IPS-18c (cell line): ENCODE results near the gene PCDHGB3.
"Not testable (repeated sequence)": the region's sequence is repeated elsewhere in the genome, so short reads cannot be mapped to it uniquely, and the experiment has no call there.

ENCODE experiments used
- H3K4me3 ChIP-seq: 2 replicates; pipeline ENCODE4 v1.7.0; 2013; ENCODE audit warnings: low read depth, mild to moderate bottlenecking, low read length, moderate library complexity; ENCODE audit not compliant: insufficient read depth
- H3K9me3 ChIP-seq: one replicate; pipeline ENCODE4 v1.6.1; 2013; ENCODE audit warnings: mild to moderate bottlenecking, low read length, moderate library complexity; ENCODE audit not compliant: control insufficient read depth, insufficient read depth

PCDHGB3 gene

DNA sequence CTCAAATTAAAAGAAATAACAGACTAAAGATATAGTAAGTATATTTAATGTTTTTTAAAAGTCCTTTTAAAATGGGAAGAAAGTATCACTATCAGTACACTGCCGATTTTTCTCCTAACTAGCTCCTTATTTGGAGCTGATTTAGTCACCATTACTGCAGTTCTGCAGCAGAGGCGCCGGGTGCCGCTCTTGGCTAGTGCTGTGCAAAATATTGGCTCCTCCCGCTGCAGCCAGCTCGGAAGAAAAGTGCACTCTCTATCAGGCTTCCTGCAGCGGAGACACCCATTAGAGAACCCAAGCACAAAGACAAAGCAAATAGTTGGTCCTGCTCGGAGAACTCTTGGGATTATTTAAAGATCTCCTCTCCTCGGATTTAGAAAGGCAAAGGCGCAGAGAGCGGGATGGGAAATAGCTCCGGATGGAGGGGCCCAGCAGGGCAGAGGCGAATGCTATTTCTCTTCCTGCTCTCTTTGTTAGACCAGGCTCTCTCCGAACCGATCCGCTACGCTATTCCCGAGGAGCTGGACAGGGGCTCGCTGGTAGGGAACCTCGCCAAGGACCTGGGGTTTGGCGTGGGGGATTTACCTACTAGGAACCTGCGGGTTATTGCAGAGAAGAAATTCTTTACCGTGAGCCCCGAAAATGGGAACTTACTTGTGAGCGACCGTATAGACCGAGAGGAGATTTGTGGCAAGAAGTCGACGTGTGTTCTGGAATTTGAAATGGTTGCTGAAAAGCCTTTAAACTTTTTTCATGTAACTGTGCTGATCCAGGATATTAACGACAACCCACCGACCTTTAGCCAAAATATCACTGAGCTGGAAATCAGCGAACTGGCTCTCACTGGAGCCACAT is at the start of gene PCDHGB3:
Gene PCDHGB3, plus strand, starts transcription at position 249 of the 855 bp plus-strand sequence. Its CDS starts 153 bp downstream, at position 402.
- no peak within 1 kb of the TSS for H3K4me3 ChIP-seq

DNA sequence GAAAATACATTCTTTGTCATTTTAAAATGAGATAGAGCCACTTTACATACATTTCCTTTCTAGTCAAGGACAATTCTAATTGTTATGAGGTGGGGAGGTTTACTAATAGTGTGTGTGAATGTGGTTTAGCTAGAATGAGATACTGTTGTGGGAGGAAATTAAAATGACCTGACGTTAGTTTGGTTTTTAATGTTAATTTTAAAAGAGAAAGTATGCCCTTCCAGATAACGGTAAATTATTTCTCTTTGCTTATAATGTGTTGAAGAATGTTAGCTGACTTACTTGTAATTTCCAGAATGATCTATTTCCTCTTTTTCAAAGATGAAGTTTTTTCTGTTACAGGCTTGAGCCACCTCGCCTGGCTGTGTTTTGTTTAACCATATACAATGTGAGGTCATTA is 47.8 kb upstream of the PCDHGB3 start:
- H3K4me3 ChIP-seq: no peak overlapping the region
- peaks cover 19% of the 10 kb centered on the region for H3K9me3 ChIP-seq

More for the DNA sequence above, at the start of gene PCDHGB3:
- H3K9me3 ChIP-seq: peaks cover 16% of the 10 kb centered on the region

DNA sequence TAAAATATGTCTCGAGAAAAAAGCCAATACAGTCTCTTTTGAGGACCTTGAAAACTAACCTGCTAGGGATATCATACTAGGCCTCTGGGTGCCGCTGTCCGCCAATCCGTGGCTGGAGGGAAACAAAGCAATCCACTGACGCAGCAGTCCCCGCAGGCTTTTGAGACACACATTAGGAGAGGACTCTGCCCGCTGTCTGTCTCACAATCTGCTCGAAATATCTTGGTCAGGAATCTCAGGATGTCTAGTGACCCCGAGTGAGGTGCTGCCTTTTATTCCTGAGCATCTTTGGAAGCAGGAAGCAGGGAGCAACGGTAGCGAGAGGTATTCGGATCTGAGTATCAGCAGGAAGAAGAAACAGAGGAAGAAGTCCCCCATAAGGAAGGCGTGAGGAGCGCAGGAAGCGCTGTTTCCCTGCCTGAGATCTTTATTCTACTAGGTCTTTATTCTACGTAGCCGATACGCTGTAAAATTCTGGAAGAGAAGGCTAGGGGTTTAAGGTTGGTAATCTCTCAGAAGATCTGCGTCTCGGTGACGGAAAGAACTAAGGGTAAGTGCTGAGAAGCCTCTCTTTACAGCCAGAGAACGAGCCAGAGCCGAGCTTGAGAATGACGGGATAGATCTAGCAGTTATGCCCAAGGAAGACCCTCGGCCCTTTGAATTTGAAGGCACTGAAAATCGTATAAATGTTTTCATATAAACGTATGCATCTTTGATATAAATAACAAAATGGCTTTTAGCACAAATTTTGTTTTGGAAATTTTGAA is 43.8 kb upstream of the PCDHGB3 start:
- Histone ChIP-seq H3K4me3 (peak overlapping the region; percentile 26; the same call in 1 of the 2 replicates), H3K9me3 (peaks cover 3% of the 10 kb centered on the region)

- Histone ChIP-seq H3K9me3 (peaks cover 6% of the 10 kb centered on the region), H3K4me3 (no peak overlapping the region)
These were observed 41.8 kb upstream of the PCDHGB3 start for GRCh38 chr5:141328231-141328630.

DNA sequence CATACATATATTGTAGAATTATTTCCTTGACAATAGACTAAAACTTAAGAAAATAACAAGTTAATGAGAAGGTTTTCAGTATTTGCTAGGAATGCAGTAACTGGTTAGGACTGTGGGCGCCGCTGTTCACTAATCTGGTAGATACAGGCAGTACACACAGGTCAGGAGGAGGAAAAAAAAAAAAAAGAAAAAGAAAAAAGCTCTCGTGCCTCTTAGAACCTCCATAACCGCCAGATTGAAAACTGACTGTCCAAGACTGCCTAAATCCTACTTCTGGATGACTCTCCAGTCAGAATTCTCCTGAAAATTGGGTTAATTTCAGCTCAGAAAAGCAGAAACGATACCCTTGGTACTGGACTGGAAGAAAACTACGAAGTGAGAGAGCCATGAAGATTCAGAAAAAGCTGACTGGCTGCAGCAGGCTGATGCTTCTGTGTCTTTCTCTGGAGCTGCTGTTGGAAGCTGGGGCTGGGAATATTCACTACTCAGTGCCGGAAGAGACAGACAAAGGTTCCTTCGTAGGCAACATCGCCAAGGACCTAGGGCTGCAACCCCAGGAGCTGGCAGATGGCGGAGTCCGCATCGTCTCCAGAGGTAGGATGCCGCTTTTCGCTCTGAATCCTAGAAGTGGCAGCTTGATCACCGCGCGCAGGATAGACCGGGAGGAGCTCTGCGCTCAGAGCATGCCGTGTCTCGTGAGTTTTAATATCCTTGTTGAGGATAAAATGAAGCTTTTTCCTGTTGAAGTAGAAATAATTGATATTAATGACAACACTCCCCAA is 39.6 kb upstream of the PCDHGB3 start, which contains the start of gene PCDHGA1:
Gene PCDHGA1, plus strand, starts transcription at position 216 of the 782 bp plus-strand sequence.
- no peak within 1 kb of the TSS for H3K4me3 ChIP-seq
- peaks cover 4% of the 10 kb centered on the region for H3K9me3 ChIP-seq

DNA sequence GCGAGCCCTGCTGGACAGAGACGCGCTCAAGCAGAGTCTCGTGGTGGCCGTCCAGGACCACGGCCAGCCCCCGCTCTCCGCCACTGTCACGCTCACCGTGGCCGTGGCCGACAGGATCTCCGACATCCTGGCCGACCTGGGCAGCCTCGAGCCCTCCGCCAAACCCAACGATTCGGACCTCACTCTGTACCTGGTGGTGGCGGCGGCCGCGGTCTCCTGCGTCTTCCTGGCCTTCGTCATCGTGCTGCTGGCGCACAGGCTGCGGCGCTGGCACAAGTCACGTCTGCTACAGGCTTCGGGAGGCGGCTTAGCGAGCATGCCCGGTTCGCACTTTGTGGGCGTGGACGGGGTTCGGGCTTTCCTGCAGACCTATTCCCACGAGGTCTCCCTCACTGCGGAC is 37.5 kb upstream of the PCDHGB3 start:
- H3K9me3 ChIP-seq, H3K4me3 ChIP-seq: not testable (repeated sequence)

DNA sequence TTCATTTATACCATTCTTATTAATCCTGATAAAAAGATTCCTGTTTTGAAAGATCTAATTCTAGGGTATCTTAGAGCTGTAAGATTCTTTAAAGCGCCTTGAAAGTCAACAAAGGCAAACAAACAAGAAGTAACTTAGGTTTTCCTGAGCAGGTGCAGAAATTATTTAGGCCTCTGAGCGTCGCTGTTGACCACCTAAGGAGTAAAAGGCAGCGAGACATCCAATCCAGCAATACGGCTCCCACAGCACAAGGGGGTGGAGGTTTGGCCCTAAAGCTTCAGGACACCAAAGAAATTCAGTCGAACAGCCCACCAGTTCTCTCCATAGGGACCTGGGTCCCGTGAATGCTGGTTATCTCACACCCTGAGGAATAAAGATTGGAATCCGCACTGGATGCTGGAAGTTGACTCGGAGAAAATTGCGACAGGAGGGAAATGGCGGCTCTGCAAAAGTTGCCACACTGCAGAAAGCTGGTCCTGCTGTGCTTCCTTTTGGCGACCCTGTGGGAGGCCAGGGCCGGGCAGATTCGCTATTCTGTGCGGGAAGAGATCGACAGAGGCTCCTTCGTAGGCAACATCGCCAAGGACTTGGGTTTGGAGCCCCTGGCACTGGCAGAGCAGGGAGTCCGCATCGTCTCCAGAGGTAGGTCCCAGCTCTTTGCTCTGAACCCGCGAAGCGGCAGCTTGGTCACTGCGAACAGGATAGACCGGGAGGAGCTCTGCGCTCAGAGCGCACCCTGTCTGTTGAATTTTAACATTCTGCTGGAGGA is 31.3 kb upstream of the PCDHGB3 start, which contains the start of gene PCDHGA2:
Gene PCDHGA2, plus strand, starts transcription at position 223 of the 769 bp plus-strand sequence.
- Histone ChIP-seq H3K9me3 (peaks cover 2% of the 10 kb centered on the region), H3K4me3 (peak within 1 kb of the TSS; percentile 26; the same call in 1 of the 2 replicates)

GRCh38 chr5:141340781-141341354 is 29.2 kb upstream of the PCDHGB3 start:
- peaks cover 12% of the 10 kb centered on the region for H3K9me3 ChIP-seq
- H3K4me3 ChIP-seq: not testable (repeated sequence)

- Histone ChIP-seq H3K9me3 (peaks cover 14% of the 10 kb centered on the region), H3K4me3 (no peak overlapping the region)
These were observed 27.3 kb upstream of the PCDHGB3 start for GRCh38 chr5:141342773-141343172.

GRCh38 chr5:141343242-141343952 is 26.6 kb upstream of the PCDHGB3 start, which contains the start of gene PCDHGA3:
TSS of gene PCDHGA3 (plus strand) at chr5:141343829. CDS start at chr5:141344034, 205 bp downstream.
- peaks cover 14% of the 10 kb centered on the region for H3K9me3 ChIP-seq
- peak within 1 kb of the TSS; percentile 42; the same call in 1 of the 2 replicates for H3K4me3 ChIP-seq

GRCh38 chr5:141343953-141344463 is 26.0 kb upstream of the PCDHGB3 start:
- H3K4me3 ChIP-seq: peak overlapping the region; percentile 42; the same call in 1 of the 2 replicates
- H3K9me3 ChIP-seq: peaks cover 17% of the 10 kb centered on the region

DNA sequence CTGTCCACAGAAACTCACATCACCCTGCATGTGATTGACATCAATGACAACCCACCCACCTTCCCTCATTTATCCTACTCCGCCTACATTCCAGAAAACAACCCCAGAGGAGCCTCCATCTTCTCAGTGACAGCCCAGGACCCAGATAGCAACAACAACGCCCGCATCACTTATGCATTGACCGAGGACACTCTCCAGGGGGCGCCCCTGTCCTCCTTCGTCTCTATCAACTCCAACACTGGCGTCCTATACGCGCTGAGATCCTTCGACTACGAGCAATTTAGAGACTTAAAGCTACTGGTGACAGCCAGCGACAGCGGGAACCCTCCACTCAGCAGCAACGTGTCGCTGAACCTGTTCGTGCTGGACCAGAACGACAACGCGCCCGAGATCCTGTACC is 24.7 kb upstream of the PCDHGB3 start:
- no peak overlapping the region for H3K4me3 ChIP-seq
- H3K9me3 ChIP-seq: peaks cover 23% of the 10 kb centered on the region

- not testable (repeated sequence) for H3K4me3 ChIP-seq
- peaks cover 21% of the 10 kb centered on the region for H3K9me3 ChIP-seq
These were observed 24.0 kb upstream of the PCDHGB3 start for GRCh38 chr5:141346017-141346416.

DNA sequence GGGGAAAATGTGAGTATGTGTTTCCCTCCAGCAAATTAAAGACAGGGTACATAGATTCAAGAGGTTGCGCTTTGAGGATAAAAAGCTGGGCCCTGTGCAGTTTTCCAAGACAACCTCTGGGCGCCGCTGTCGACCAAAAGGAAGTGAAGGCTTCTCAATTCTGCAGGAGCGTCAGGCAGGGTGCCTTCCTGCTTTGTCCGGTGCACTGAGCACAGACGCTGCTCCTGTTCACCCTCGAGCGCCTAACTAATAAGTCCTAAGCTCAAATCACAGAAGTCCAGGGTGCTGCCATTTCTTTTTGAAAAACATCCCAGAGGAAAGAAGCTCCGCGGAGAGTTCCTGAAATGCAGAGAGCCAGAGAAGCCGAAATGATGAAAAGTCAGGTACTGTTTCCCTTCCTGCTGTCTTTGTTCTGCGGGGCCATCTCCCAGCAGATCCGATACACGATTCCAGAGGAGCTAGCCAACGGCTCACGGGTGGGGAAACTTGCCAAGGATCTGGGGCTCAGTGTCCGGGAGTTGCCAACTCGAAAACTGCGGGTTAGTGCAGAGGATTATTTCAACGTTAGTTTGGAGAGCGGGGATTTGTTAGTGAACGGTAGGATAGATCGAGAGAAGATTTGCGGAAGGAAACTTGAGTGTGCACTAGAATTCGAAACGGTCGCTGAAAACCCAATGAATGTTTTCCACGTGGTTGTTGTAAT is 20.0 kb upstream of the PCDHGB3 start, which contains the start of gene PCDHGB1:
Gene PCDHGB1, plus strand, starts transcription at position 183 of the 703 bp plus-strand sequence. Its CDS starts 162 bp downstream, at position 345.
- H3K4me3 ChIP-seq: peak within 1 kb of the TSS; percentile 21

DNA sequence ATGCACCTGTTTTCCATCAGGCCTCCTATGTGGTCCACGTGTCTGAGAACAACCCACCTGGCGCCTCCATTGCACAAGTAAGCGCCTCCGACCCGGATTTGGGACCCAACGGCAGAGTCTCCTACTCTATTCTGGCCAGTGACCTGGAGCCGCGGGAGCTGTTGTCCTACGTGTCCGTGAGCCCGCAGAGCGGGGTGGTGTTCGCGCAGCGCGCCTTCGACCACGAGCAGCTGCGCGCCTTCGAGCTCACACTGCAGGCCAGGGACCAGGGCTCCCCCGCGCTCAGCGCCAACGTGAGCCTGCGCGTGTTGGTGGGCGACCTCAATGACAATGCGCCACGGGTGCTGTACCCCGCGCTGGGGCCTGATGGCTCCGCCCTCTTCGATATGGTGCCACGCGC is 18.5 kb upstream of the PCDHGB3 start:
- Histone ChIP-seq H3K9me3 (peaks cover 26% of the 10 kb centered on the region), H3K4me3 (no peak overlapping the region)

More for the DNA sequence above, 20.0 kb upstream of the PCDHGB3 start, which contains the start of gene PCDHGB1:
- H3K9me3 ChIP-seq: peaks cover 27% of the 10 kb centered on the region
